ENCODE results near the gene SLC32A1. TPM values are rescaled to one million over a fixed set of nuclear protein-coding genes. Genes with fewer than 3 reads are reported as not detected.

Gene SLC32A1
- total RNA-seq, 1 donor from 2014 or later = 0.04 TPM

DNA sequence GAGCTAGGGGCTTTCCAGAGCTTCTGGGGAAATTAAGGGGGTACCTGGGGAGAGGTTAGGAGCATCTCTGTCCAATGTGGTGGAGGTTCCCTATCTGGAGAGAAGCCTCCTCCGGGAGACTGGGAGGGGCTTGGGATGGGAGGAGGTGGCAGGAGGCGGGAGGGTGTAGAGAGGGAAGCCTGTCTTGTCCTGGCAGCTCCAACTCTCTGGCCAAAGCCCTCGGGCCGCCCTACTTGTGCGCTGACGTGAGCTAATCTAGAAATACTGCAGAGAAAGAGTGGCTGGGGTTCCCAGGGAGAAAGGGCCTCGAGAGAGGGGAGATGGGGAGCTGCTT, 1.6 kb upstream of the SLC32A1 start:
- peak; percentile 59 for DNase-seq (ENCODE audit: low spot score)
- no peak overlapping the region for H3K4me3 Mint-ChIP-seq
- H3K27ac Mint-ChIP-seq = no peak overlapping the region
- Histone ChIP-seq H3K9me3 (ENCODE audit: low read depth) (no peaks in the 10 kb centered on the region), H3K4me3 (peak overlapping the region; percentile 38), H3K36me3 (no peaks in the 10 kb centered on the region), H2AFZ (replicated peaks) (no peak overlapping the region), H3K27ac (no peak overlapping the region), H3K27me3 (peaks cover 100% of the 10 kb centered on the region), H3K4me2 (peak overlapping the region; percentile 79), H3K4me1 (peaks cover 27% of the 10 kb centered on the region), H3F3A (ENCODE audit: low read depth) (peaks cover 22% of the 10 kb centered on the region), H4K20me1 (ENCODE audit: low read depth) (peaks cover 54% of the 10 kb centered on the region), H3K9ac (no peak overlapping the region), H3K79me2 (ENCODE audit: low read depth) (no peaks in the 10 kb centered on the region)
- H3K9me3 Mint-ChIP-seq = peaks cover under 1% of the 10 kb centered on the region
- H3K36me3 Mint-ChIP-seq = no peaks in the 10 kb centered on the region
- peaks cover 92% of the 10 kb centered on the region for H3K27me3 Mint-ChIP-seq (ENCODE audit: insufficient read depth, low read depth)
- peaks cover 35% of the 10 kb centered on the region for H3K4me1 Mint-ChIP-seq
- TF ChIP-seq, protein P1, sequence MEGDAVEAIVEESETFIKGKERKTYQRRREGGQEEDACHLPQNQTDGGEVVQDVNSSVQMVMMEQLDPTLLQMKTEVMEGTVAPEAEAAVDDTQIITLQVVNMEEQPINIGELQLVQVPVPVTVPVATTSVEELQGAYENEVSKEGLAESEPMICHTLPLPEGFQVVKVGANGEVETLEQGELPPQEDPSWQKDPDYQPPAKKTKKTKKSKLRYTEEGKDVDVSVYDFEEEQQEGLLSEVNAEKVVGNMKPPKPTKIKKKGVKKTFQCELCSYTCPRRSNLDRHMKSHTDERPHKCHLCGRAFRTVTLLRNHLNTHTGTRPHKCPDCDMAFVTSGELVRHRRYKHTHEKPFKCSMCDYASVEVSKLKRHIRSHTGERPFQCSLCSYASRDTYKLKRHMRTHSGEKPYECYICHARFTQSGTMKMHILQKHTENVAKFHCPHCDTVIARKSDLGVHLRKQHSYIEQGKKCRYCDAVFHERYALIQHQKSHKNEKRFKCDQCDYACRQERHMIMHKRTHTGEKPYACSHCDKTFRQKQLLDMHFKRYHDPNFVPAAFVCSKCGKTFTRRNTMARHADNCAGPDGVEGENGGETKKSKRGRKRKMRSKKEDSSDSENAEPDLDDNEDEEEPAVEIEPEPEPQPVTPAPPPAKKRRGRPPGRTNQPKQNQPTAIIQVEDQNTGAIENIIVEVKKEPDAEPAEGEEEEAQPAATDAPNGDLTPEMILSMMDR (IDR thresholded peaks at IDR 0.05) = no peak
- TF ChIP-seq EZH2phosphoT487 (IDR thresholded peaks at IDR 0.05) (no peak), EZH2 (IDR thresholded peaks at IDR 0.05) (no peak)

DNA sequence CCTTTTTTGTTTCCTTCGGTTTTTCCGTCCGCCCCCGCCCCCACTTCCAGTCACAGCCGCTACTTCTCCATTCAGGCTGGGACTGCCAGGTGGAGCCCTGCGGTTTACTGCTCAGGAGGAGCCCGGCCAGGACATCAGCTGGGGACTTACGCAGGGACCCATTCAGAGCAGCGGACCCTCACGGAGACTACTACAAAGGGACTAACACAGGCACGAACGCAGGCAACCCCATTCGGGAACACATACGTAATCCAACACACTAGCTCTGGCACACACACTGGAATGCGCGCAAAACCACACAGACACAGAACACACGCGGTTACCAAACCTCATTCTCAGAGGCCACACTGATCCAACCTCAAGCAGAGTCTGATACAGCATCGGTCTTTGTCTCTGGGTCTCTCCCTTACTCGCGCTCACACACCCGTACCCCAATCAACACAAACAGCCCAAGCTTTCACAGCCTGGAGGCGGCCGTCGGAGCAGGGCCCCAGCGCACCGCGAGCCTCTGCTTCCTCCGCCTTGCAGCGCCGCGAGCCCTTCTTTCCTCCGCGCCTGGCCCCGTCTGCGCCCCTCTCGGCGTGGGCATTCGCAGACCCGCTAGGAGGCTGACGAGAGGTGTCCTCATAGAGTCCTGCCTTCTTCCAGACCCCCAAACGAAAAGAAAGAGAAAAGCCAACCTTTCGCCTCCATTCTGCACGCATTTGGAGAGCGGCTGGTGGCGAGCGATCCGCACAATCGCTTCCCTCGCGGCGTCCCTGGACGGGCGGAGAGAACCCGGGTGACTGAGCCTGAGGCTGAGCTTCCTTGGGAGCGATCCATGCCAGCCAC, 1.1 kb upstream of the SLC32A1 start:
- Histone ChIP-seq H3F3A (ENCODE audit: low read depth) (peaks cover 22% of the 10 kb centered on the region), H3K27ac (no peak overlapping the region), H3K4me3 (peak overlapping the region; percentile 38), H3K9me3 (ENCODE audit: low read depth) (no peaks in the 10 kb centered on the region), H4K20me1 (ENCODE audit: low read depth) (peaks cover 60% of the 10 kb centered on the region), H3K4me1 (peaks cover 27% of the 10 kb centered on the region), H2AFZ (replicated peaks) (peak overlapping the region; percentile 91), H3K9ac (no peak overlapping the region), H3K27me3 (peaks cover 100% of the 10 kb centered on the region), H3K79me2 (ENCODE audit: low read depth) (no peaks in the 10 kb centered on the region), H3K4me2 (peak overlapping the region; percentile 79), H3K36me3 (no peaks in the 10 kb centered on the region)
- H3K36me3 Mint-ChIP-seq = no peaks in the 10 kb centered on the region
- peak overlapping the region; percentile 64 for H3K4me3 Mint-ChIP-seq
- peak; percentile 57 for DNase-seq (ENCODE audit: low spot score)
- TF ChIP-seq, protein P1 (IDR thresholded peaks at IDR 0.05) = no peak
- peak; percentile 98 for TF ChIP-seq EZH2phosphoT487 (IDR thresholded peaks at IDR 0.05)
- peak; percentile 95 for TF ChIP-seq EZH2 (IDR thresholded peaks at IDR 0.05)
- peaks cover 37% of the 10 kb centered on the region for H3K4me1 Mint-ChIP-seq
- peaks cover 2% of the 10 kb centered on the region for H3K9me3 Mint-ChIP-seq
- peaks cover 92% of the 10 kb centered on the region for H3K27me3 Mint-ChIP-seq (ENCODE audit: insufficient read depth, low read depth)
- H3K27ac Mint-ChIP-seq = no peak overlapping the region

DNA sequence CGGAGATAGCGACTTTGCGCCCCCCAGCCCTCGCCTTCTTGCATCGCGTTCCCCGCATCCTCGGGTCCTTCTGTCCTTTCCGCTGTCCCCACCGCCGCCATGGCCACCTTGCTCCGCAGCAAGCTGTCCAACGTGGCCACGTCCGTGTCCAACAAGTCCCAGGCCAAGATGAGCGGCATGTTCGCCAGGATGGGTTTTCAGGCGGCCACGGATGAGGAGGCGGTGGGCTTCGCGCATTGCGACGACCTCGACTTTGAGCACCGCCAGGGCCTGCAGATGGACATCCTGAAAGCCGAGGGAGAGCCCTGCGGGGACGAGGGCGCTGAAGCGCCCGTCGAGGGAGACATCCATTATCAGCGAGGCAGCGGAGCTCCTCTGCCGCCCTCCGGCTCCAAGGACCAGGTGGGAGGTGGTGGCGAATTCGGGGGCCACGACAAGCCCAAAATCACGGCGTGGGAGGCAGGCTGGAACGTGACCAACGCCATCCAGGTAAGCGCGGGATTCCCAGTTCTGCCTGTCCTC, 401 bp downstream of the SLC32A1 start:
- Mint-ChIP-seq H3K4me1 (peaks cover 42% of the 10 kb centered on the region), H3K27me3 (ENCODE audit: insufficient read depth, low read depth) (peaks cover 92% of the 10 kb centered on the region), H3K9me3 (peaks cover 2% of the 10 kb centered on the region), H3K4me3 (peak overlapping the region; percentile 64), H3K27ac (no peak overlapping the region), H3K36me3 (no peaks in the 10 kb centered on the region)
- no peaks in the 10 kb centered on the region for H3K79me2 ChIP-seq (ENCODE audit: low read depth)
- H2AFZ ChIP-seq (replicated peaks) = peak overlapping the region; percentile 91
- peak overlapping the region; percentile 38 for H3K4me3 ChIP-seq
- no peak overlapping the region for H3K27ac ChIP-seq
- H3K27me3 ChIP-seq = peaks cover 100% of the 10 kb centered on the region
- no peak for DNase-seq (ENCODE audit: low spot score)
- no peaks in the 10 kb centered on the region for H3K36me3 ChIP-seq
- peaks cover 72% of the 10 kb centered on the region for H4K20me1 ChIP-seq (ENCODE audit: low read depth)
- H3K9ac ChIP-seq = no peak overlapping the region
- H3K4me2 ChIP-seq = peak overlapping the region; percentile 79
- H3K9me3 ChIP-seq (ENCODE audit: low read depth) = no peaks in the 10 kb centered on the region
- H3F3A ChIP-seq (ENCODE audit: low read depth) = peaks cover 24% of the 10 kb centered on the region
- peaks cover 31% of the 10 kb centered on the region for H3K4me1 ChIP-seq
- TF ChIP-seq EZH2 (IDR thresholded peaks at IDR 0.05) (peak; percentile 88), EZH2phosphoT487 (IDR thresholded peaks at IDR 0.05) (peak; percentile 92)
- TF ChIP-seq, protein P1 (IDR thresholded peaks at IDR 0.05) = no peak
